Tibial artery (tissue), 4 donors: ENCODE data around the gene C19orf67.
"Not testable (repeated sequence)": the region's sequence is repeated elsewhere in the genome, so short reads cannot be mapped to it uniquely, and the experiment has no call there.

Source experiments
- DNase-seq, 2 donors: peaks; one replicate each; pipeline ENCODE4 v3.0.0-alpha.2; 2019
- H3K27ac ChIP-seq, 2 donors: fragments of 200-600 bp; sonication (generic) in 1 of 2; 1 replicate in 1 of 2; 2 replicates in 1 of 2; pipeline ENCODE4 v1.5.1; 2018 to 2019; ENCODE audit warnings: mild to moderate bottlenecking in 1 of 2
- H3K27me3 ChIP-seq, 2 donors: fragments of 200-600 bp; sonication (generic) in 1 of 2; one replicate each; pipeline versions ENCODE4 v1.5.1 to v1.6.0; 2016 to 2019
- H3K36me3 ChIP-seq, 3 donors: fragments of 200-600 bp; sonication (generic) in 2 of 3; one replicate each; pipeline ENCODE4 v1.5.1; 2016 to 2019; ENCODE audit warnings: mild to moderate bottlenecking in 2 of 3
- H3K4me1 ChIP-seq, 4 donors: fragments of 200-600 bp; sonication (generic) in 2 of 4; 1 replicate in 3 of 4; 2 replicates in 1 of 4; pipeline ENCODE4 v1.5.1; 2016 to 2019
- H3K4me3 ChIP-seq, 2 donors: fragments of 200-600 bp; sonication (generic) in 1 of 2; 1 replicate in 1 of 2; 2 replicates in 1 of 2; pipeline ENCODE4 v1.5.1; 2018 to 2019; ENCODE audit warnings: mild to moderate bottlenecking in 2 of 2
- H3K9me3 ChIP-seq, 3 donors: fragments of 200-600 bp; sonication (generic) in 1 of 3; one replicate each; pipeline ENCODE4 v1.5.1; 2016 to 2019
- intact Hi-C: fragments of 100-400 bp; cut with DNase I; formaldehyde crosslinking; loops from one replicate; pipeline ENCODE4 v1.15.0; 2023; ENCODE audit warnings: low total_unique reads
- TF ChIP-seq, protein P1 (sequence below), 2 experiments: fragments of 200-600 bp in 1 of 2; fragments of 450-650 bp in 1 of 2; IDR thresholded peaks; one replicate each; pipeline ENCODE4 v1.5.1; 2017 to 2019; ENCODE audit warnings: antibody characterized with exemption in 2 of 2, mild to moderate bottlenecking in 1 of 2, moderate library complexity in 1 of 2

Gene C19orf67

DNA sequence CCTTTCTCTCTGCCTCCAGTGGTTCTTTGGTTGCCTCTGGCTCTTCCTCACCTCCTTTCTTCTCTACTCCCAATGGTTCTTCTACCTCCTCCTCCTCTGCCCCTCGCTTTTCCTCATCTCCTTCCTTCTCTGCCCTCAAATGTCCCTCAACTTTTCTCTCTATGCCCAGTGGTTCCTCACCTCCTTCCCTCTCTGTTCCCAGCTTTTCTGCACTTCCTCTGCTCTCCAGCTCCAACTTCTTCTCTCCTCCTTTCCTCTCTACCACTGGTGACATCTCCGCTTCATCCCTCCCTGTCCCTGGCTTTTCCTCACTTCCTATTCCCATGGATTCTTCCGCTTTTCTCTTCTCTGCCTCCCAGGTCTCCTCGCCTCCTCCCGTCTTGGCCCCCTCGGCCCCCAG, 31.5 kb downstream of the C19orf67 start:
- TF ChIP-seq, protein P1, sequence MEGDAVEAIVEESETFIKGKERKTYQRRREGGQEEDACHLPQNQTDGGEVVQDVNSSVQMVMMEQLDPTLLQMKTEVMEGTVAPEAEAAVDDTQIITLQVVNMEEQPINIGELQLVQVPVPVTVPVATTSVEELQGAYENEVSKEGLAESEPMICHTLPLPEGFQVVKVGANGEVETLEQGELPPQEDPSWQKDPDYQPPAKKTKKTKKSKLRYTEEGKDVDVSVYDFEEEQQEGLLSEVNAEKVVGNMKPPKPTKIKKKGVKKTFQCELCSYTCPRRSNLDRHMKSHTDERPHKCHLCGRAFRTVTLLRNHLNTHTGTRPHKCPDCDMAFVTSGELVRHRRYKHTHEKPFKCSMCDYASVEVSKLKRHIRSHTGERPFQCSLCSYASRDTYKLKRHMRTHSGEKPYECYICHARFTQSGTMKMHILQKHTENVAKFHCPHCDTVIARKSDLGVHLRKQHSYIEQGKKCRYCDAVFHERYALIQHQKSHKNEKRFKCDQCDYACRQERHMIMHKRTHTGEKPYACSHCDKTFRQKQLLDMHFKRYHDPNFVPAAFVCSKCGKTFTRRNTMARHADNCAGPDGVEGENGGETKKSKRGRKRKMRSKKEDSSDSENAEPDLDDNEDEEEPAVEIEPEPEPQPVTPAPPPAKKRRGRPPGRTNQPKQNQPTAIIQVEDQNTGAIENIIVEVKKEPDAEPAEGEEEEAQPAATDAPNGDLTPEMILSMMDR (IDR thresholded peaks at IDR 0.05), result no peak
- DNase-seq, result no peak
- Histone ChIP-seq H3K27me3 (peaks cover 0 to 22% of the 10 kb centered on the region in 2 donors), H3K9me3 (no peaks in the 10 kb centered on the region), H3K4me3 (no peak overlapping the region), H3K36me3 (peaks cover 0 to 14% (median 0%) of the 10 kb centered on the region in 3 donors), H3K4me1 (peaks cover 0 to 20% (median 10%) of the 10 kb centered on the region in 4 donors), H3K27ac (no peak overlapping the region)
- intact Hi-C loops, result loop anchor here (10.0 kb wide), 1 partner anchor 459 kb away; no protein-coding TSS in a partner anchor

DNA sequence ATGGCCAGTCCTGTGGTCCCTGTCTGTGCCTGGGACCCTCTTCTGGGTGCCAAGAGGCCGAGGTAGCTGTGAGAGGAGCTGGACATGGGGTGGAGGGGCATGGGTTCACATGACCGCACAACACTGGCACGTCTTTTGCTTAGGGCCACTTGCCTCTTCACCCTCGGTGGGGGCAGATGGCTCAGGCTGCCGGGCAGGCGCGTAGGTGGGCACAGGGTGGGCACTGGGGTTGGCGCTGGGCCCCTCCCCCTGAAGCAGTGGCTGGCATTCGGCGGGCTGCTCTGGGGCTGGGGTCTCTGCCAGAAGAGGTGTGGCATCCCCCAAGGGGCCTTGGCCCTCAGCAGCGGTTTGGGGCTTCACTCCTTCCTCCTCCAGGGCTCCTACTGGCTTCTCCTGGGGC, 32.1 kb downstream of the C19orf67 start:
- H3K4me1 ChIP-seq, result peaks cover 0 to 15% (median 10%) of the 10 kb centered on the region in 4 donors
- no peak overlapping the region for H3K27ac ChIP-seq
- H3K9me3 ChIP-seq, result no peaks in the 10 kb centered on the region
- H3K4me3 ChIP-seq, result no peak overlapping the region
- intact Hi-C loops, result loop anchor here (10.0 kb wide), 1 partner anchor 459 kb away; no protein-coding TSS in a partner anchor
- DNase-seq, result no peak
- peaks cover 0 to 16% of the 10 kb centered on the region in 2 donors for H3K27me3 ChIP-seq
- TF ChIP-seq, protein P1 (IDR thresholded peaks at IDR 0.05), result no peak
- peaks cover 0 to 14% (median 0%) of the 10 kb centered on the region in 3 donors for H3K36me3 ChIP-seq

DNA sequence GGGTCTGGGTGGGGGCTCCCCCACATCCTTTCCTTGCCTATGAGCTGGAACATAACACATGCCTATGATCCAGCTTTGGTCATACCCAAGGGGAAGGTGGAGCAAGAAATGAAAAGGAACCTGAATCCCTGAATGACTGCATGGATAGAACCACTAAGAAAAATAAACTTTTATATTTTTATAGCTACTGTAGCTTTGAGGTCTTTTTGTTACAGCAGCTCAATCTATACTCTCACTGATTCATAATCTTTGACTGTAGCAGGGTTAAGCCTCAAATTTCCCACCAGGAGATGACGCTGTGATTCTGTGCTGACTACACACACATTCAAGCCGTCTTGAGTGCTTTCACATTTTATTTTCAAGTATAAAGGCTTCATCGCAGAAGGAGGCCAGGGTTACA, 32.6 kb downstream of the C19orf67 start:
- TF ChIP-seq, protein P1 (IDR thresholded peaks at IDR 0.05), result no peak
- Histone ChIP-seq H3K4me1 (peaks cover 0 to 13% (median 8%) of the 10 kb centered on the region in 4 donors), H3K9me3 (no peaks in the 10 kb centered on the region), H3K36me3 (peaks cover 0 to 14% (median 0%) of the 10 kb centered on the region in 3 donors), H3K4me3 (no peak overlapping the region), H3K27ac (no peak overlapping the region), H3K27me3 (peaks cover 0 to 12% of the 10 kb centered on the region in 2 donors)
- no peak for DNase-seq
- intact Hi-C loops, result loop anchor here (10.0 kb wide), 1 partner anchor 458 kb away; no protein-coding TSS in a partner anchor

DNA sequence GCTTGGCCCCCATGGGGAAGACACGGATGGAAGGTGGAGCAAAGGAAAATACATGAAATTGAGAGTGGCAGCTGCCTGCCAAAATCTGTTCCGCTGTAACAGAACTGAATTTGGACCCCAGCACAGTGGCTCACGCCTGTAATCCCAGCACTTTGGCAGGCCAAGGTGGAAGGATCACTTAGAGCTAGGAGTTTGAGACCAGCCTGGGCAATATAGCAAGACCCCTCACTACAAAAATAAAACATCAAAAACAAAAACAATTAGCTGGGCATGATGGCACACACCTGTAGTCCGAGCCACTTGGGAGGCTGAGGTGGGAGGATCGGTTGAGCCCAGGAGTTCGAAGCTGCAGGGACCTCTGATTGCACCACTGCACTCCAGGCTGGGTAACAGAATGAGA, 33.1 kb downstream of the C19orf67 start:
- intact Hi-C loops, result loop anchor here (10.0 kb wide), 1 partner anchor 458 kb away; no protein-coding TSS in a partner anchor
- peaks cover 0 to 14% (median 0%) of the 10 kb centered on the region in 3 donors for H3K36me3 ChIP-seq

DNA sequence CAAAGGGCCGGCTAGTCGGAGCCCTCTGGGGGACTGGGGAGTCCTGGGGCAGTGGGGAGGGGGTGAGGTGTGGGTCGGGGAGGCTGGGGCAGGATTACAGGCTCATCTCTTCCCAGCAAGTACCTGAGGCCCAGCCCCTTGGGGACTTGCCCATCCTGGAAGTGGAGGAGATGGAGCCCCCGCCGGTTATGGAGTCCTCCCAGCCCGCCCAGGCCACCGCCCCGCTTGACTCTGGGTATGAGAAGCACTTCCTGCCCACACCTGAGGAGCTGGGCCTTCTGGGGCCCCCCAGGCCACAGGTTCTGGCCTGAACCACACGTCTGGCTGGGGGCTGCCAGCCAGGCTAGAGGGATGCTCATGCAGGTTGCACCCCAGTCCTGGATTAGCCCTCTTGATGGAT, 33.6 kb downstream of the C19orf67 start:
- intact Hi-C loops, result loop anchor here (10.0 kb wide), 1 partner anchor 457 kb away; no protein-coding TSS in a partner anchor
- Histone ChIP-seq H3K9me3 (no peaks in the 10 kb centered on the region), H3K36me3 (peaks cover 0 to 14% (median 0%) of the 10 kb centered on the region in 3 donors), H3K27ac (no peak overlapping the region), H3K27me3 (peaks cover 0 to 1% of the 10 kb centered on the region in 2 donors), H3K4me1 (peaks cover 0 to 2% (median 1%) of the 10 kb centered on the region in 4 donors), H3K4me3 (no peak overlapping the region)
- TF ChIP-seq, protein P1 (IDR thresholded peaks at IDR 0.05), result no peak
- no peak for DNase-seq

More for the DNA sequence above, 33.1 kb downstream of the C19orf67 start:
- peaks cover 0 to 6% of the 10 kb centered on the region in 2 donors for H3K27me3 ChIP-seq
- no peaks in the 10 kb centered on the region for H3K9me3 ChIP-seq
- H3K27ac ChIP-seq, result no peak overlapping the region
- TF ChIP-seq, protein P1 (IDR thresholded peaks at IDR 0.05), result no peak
- H3K4me3 ChIP-seq, result no peak overlapping the region
- H3K4me1 ChIP-seq, result peaks cover 0 to 7% (median 4%) of the 10 kb centered on the region in 4 donors
- DNase-seq, result no peak

DNA sequence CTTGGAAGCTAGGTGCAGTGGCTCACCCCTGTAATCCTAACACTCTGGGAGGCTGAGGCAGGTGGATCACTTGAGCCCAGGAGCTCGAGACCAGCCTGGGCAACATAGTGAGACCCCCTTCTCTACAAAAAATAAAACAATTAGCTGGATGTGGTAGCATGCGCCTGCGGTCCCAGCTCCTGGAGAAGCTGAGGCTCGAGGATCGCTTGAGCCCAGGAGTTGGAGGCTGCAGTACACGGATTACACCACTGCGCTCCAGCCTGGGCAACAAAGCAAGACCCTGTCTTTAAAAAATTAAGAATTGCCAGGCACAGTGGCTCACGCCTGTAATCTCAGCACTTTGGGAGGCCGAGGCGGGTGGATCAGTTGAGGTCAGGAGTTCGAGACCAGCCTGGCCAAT, 34.6 kb downstream of the C19orf67 start:
- H3K36me3 ChIP-seq, result peaks cover 0 to 19% (median 0%) of the 10 kb centered on the region in 3 donors
- not testable (repeated sequence) for H3K27me3 ChIP-seq, H3K4me3 ChIP-seq, DNase-seq, H3K27ac ChIP-seq, H3K9me3 ChIP-seq, H3K4me1 ChIP-seq
- intact Hi-C loops, result loop anchor here (10.0 kb wide), 1 partner anchor 456 kb away; no protein-coding TSS in a partner anchor
